ENCODE data around the gene ZNF764. TPM values are rescaled to one million over a fixed set of nuclear protein-coding genes. Genes with fewer than 3 reads are reported as not detected.
A peak's percentile ranks its signal among the peaks of the same experiment; 100 is the strongest.

Gene ZNF764
- total and polyA plus RNA-seq, 9 of the 15 experiments (the other 6 are each of a cell fraction or from before 2014, with no cell fraction given) = 0.69 to 10.1 (median 4.1) TPM

GRCh38 chr16:30585400-30586191 is 27.4 kb upstream of the ZNF764 start, which contains the start of gene ZNF785 (continued):
- TF ChIP-seq TBL1XR1 (IDR thresholded peaks at IDR 0.05; ENCODE audit: low read length in 2 of 2) (0 out of 4 replicates have a peak, but pooled peaks of 1 of the 2 experiments have one; percentile 21), MYNN (IDR thresholded peaks at IDR 0.05) (peak; percentile 61), MYNN (CRISPR knock-in tag; IDR thresholded peaks at IDR 0.05) (no peak), PBX2 (CRISPR knock-in tag; IDR thresholded peaks at IDR 0.05; ENCODE audit: low read depth) (no peak), PBX2 (tag; conservative IDR thresholded peaks at IDR 0.05; ENCODE audit: low read depth) (peak; percentile 49), THAP7 (CRISPR knock-in tag; IDR thresholded peaks at IDR 0.05) (no peak), ZNF121 (CRISPR knock-in tag; conservative IDR thresholded peaks at IDR 0.05) (no peak), ZSCAN32 (CRISPR knock-in tag; IDR thresholded peaks at IDR 0.05) (0 out of 2 replicates have a peak, but pooled peaks have one; percentile 37), FOXK2 (conservative IDR thresholded peaks at IDR 0.05 in 1 of 2, IDR thresholded peaks at IDR 0.05 in 1 of 2; ENCODE audit: low read depth in 2 of 2) (peak; percentile 95 to 97), SUPT5H (IDR thresholded peaks at IDR 0.05) (peak; percentile 66), TARDBP (IDR thresholded peaks at IDR 0.05) (peak; percentile 83; the same call in 1 of the 2 replicates), RAD21 (CRISPR knock-in tag; conservative IDR thresholded peaks at IDR 0.05 in 1 of 2, IDR thresholded peaks at IDR 0.05 in 1 of 2) (peak; percentile 13 to 31; a peak in 2 of 4 replicates), PHF20 (IDR thresholded peaks at IDR 0.05; ENCODE audit: partially characterized antibody) (peak; percentile 68), KAT8 (IDR thresholded peaks at IDR 0.05; ENCODE audit: low read depth) (no peak), TCF7L2 (IDR thresholded peaks at IDR 0.05; ENCODE audit: low read depth, low read length) (no peak), RBM17 (IDR thresholded peaks at IDR 0.05; ENCODE audit: borderline replicate concordance, low read depth, low read length) (no peak), MAFG (tag; conservative IDR thresholded peaks at IDR 0.05) (no peak), ZNF584 (CRISPR knock-in tag; IDR thresholded peaks at IDR 0.05; ENCODE audit: low read depth) (no peak), FOSL1 (tag; conservative IDR thresholded peaks at IDR 0.05) (peak; percentile 53), ZNF77 (CRISPR knock-in tag; IDR thresholded peaks at IDR 0.05) (no peak), SRF (CRISPR knock-in tag; IDR thresholded peaks at IDR 0.05) (peak; percentile 32 to 38; a peak in 1 of 4 replicates), PTBP1 (IDR thresholded peaks at IDR 0.05; ENCODE audit: low read depth, low read length) (no peak; the same call in 1 of the 2 replicates), ZNF717 (CRISPR knock-in tag; IDR thresholded peaks at IDR 0.05) (no peak), NR3C1 (CRISPR knock-in tag; IDR thresholded peaks at IDR 0.05) (peak; percentile 94), E2F5 (CRISPR knock-in tag; IDR thresholded peaks at IDR 0.05) (peak; percentile 93), ZNF140 (CRISPR knock-in tag; IDR thresholded peaks at IDR 0.05) (no peak), KLF16 (IDR thresholded peaks at IDR 0.05) (0 out of 2 replicates have a peak, but pooled peaks have one; percentile 31)

Data from K562 (cell line).